GM21825 (cell line): Measurements from ENCODE around the gene TTL.

Source experiments
- ATAC-seq: cut with Tn5 transposase; IDR thresholded peaks from one replicate; pipeline ENCODE4 v1.9.1; 2021; ENCODE audit warnings: mild to moderate bottlenecking, moderate library complexity; ENCODE audit not compliant: unreplicated experiment

TTL gene

DNA sequence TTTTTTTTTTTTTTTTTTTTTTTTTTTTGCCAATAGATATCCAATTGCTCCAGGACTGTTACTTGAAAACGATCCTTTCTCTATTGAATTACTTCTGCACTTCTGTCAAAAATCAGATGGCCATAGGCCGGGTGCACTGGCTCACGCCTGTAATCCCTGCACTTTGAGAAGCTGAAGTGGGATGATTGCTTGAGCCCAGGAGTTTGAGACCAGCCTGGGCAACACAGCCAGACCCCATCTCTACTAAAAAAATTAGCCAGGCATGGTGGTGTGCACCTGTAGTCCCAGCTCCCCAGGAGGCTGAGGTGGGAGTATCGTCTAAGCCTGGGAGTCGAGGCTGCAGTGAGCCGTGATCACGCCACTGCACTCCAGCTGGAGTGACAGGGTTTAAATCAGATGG is 98.1 kb downstream of the TTL start:
- no peak for ATAC-seq

DNA sequence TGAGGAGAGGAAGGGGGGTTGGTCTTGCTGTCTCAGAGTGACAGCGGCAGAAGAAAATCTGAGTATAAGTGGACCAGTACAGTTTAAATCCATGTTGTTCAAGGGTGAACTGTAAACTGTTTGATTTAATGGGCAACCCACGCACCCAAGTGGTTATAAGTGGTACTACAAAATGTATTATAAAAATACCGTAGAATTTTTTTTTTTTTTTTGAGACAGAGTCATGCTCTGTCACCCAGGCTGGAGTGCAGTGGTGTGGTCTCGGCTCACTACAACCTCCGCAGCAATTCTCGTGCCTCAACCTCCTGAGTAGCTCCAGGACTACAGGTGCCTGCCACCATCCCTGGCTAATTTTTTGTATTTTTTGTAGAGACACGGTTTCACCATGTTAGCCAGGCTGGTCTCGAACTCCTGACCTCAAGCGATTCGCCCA is 100.4 kb downstream of the TTL start:
- ATAC-seq: no peak

DNA sequence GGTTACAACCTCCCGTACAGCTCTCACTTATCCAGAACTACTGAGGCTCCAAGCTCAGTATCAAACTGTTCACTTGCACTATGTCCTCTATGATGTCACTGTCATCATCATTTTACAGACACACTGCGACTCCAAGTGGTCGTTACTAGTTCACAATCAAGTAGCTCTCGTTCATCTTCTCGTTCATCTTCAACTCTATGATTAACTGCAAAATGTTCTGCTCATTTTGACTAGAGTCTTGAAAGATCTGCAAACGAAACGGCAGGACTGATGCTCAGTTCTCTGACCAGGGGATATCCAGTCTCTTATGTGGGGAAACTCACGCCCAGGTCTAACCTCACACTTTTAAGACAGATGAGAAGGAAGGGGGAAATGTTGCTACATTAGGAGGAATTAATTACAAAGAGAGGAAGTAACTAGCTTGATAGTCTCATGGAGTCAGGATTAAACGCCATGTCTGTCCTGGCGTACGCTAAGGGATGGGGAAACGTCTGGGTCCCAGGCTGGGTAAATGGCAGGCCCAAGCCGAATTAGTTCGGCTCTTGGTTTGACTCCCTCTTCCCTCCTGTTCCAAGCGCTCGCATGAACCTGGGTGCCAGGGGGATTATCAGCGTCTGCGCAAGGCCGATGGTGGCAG is 101.7 kb downstream of the TTL start:
- ATAC-seq: no peak

DNA sequence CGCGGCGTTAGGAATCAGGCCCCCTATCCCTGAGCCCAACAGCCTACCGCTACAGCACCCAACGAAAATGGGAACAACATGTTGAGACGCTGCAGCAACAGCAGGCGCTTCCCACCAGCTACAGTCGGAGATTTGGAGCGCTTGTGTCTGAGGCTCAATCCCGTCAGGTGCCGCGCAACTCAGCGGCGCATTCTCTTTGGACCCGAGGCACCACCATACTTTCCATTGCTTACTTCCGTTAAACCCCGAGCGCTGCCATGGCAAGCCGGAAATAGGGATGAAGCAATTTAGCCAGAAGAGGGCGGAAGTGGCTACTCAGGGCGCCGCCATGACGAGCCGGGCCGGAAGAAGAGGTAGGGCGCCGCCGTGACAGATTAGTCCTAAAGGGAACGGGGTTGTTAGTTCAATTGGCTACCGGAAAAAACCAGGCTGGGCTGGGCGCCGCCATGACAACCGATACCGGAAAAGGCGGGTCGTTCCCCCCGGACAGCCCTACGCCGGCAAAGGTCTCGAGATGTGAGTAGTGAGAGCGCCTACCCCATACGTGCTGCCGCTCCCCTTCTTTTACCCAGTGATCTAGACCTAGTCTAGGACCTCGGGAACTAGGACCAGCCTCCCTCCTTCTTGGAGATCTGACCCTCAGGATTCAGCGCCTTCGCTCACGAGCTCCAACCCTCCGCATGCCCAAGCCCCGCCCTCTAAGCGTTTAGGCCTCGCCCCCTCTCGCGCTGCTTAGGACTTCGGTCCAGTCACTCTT is 102.4 kb downstream of the TTL start, which contains the start of gene CHCHD5:
CHCHD5 (plus strand) TSS at position 476 of the 757 bp plus-strand sequence; CDS start at position 515, 39 bp downstream.
- ATAC-seq: peak; percentile 79

DNA sequence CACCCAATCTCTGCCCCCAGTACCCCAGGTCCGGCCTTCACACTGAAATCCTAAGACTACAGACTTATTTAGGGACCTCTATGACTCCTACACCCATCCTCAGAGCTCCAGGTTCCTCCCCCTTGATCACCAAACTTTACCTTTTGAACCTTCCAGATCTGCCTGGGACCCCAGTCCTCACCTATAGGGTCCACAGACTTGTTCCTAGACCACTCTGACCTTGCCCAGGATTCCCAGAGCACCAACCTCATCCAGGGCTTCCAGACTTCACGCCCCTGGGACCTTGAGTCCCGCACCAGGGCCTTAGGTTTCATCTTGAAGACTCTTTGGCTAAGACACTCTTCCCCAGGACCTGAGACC is 102.9 kb downstream of the TTL start:
- ATAC-seq: no peak

DNA sequence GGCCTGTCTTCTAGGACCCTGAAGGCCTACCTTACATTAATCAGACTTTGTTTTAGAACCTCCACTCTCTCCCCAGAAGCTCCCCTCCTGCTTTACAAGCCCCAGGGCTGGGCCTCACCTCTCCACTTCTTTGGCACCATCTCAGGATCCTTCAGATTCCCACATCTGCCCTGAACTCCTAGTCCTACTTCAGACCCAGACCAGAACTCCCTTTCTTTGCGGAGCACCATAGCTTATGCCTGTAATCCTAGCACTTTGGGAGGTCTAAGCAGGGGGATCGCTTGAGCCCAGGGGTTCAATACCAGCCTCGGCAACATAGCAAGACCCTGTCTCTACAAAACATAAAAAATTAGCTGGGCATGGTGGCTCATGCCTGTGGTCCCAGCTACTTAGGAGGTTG is 103.4 kb downstream of the TTL start:
- no peak for ATAC-seq

DNA sequence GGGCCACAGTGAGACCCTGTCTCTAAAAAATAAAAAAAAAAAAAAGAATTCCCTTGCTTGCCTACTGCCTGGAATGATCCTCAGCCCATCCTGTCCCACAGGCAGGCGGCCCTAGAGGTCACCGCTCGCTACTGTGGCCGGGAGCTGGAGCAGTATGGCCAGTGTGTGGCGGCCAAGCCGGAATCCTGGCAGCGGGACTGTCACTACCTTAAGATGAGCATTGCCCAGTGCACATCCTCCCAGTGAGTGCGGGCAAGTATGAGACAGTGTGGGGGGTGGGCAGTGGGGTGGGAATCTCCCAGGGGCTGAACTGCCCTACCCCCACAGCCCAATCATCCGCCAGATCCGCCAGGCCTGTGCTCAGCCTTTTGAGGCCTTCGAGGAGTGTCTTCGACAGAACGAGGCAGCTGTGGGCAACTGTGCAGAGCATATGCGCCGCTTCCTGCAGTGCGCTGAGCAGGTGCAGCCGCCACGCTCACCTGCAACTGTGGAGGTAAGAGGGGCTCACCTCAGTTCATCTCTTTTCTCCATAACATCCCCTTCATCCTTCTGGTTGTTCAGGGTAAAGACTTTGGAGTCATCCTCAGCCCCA is 104.0 kb downstream of the TTL start:
- no peak for ATAC-seq

DNA sequence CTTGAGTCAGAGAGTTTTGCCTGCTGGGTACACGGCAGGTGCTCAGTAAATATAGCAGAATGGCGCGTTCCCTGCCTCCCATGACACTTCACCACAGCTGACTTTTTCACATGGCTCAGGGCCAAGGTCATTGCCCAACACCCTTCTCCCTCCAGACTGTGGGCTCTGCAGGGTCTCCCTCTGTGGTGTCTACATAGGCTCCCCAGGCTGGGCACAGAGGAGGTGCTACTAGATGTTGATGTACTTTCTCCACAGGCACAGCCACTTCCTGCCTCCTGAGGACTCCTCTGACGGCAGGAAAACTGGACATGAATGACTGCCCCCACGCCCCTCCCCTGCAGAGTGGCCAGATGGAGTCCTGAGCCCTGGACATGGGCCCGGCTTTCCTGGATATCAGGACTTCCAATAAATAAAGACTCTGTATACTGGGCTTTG is 106.7 kb downstream of the TTL start:
- ATAC-seq: no peak
